ENCODE measurements around the gene ROR2. TPM values are rescaled to one million over a fixed set of nuclear protein-coding genes. Genes with fewer than 3 reads are reported as not detected.

ROR2 gene
- total and polyA plus RNA-seq, 2 of the 8 experiments (the other 6 are each of a cell fraction or from before 2014, with no cell fraction given): 2.7 to 4.3 TPM

DNA sequence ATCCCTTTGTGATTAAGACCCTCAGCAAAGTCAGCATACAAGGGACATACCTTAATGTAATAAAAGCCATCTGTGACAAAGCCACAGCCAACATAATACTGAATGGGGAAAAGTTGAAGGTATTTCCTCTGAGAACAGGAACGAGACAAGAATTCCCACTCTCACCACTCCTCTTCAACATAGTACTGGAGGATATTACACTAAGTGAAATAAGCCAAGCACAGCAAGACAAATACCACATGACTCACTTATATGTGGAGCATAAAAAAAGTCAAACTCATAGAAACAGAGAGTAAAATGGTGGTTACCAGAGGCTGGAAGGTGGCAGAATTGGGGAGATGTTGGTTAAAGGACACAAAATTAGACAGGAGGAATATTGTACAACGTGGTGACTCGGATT is 408.3 kb downstream of the ROR2 start:
- Histone ChIP-seq H3K27me3 (replicated peaks in 1 of 4; ENCODE audit: control insufficient read depth in 3 of 4, extremely low read depth in 1 of 4, insufficient read depth in 3 of 4, low read length in 3 of 4) (no peaks in the 10 kb centered on the region), H3K56ac (replicated peaks; ENCODE audit: insufficient read length, low read depth, low read length) (no peak overlapping the region), H2BK120ac (replicated peaks; ENCODE audit: low read depth, low read length) (no peak overlapping the region), H2BK20ac (ENCODE audit: low read length) (no peak overlapping the region), H4K8ac (ENCODE audit: extremely low read depth, insufficient read depth, low read length) (no peak overlapping the region), H4K91ac (replicated peaks; ENCODE audit: insufficient read length, low read length) (no peak overlapping the region), H3K23ac (ENCODE audit: insufficient read length) (no peak overlapping the region), H3K27ac (ENCODE audit: low read depth, low read length) (no peak overlapping the region), H2AFZ (ENCODE audit: low read length) (no peak overlapping the region), H3K4me2 (ENCODE audit: insufficient read depth in 1 of 2, low read depth in 2 of 2, low read length in 2 of 2) (no peak overlapping the region), H3K14ac (ENCODE audit: insufficient read length) (no peak overlapping the region), H3K36me3 (ENCODE audit: control insufficient read depth in 2 of 4, insufficient read depth in 4 of 4, low read length in 3 of 4) (no peaks in the 10 kb centered on the region), H3K18ac (ENCODE audit: extremely low read depth, low read length) (no peak overlapping the region), H2BK5ac (ENCODE audit: low read depth, low read length) (no peak overlapping the region), H4K20me1 (replicated peaks in 1 of 2; ENCODE audit: control insufficient read depth in 1 of 2, insufficient read depth in 2 of 2, low read length in 2 of 2) (no peaks in the 10 kb centered on the region), H3K79me2 (ENCODE audit: control insufficient read depth in 1 of 2, insufficient read depth in 2 of 2, low read length in 2 of 2) (no peaks in the 10 kb centered on the region), H3K9ac (replicated peaks in 1 of 4; ENCODE audit: extremely low read depth in 1 of 4, low read depth in 3 of 4, low read length in 3 of 4) (no peak overlapping the region), H3K79me1 (ENCODE audit: low read depth, low read length) (no peaks in the 10 kb centered on the region), H2AK5ac (ENCODE audit: low read depth, low read length) (no peak overlapping the region), H3K9me3 (ENCODE audit: insufficient read depth in 2 of 2, low read depth in 1 of 2, low read length in 1 of 2) (no peaks in the 10 kb centered on the region), H4K5ac (ENCODE audit: insufficient read length, low read depth, low read length) (no peak overlapping the region), H3K4me3 (ENCODE audit: extremely low read depth in 1 of 4, insufficient read depth in 2 of 4, low read depth in 3 of 4, low read length in 4 of 4) (no peak overlapping the region), H2BK12ac (ENCODE audit: low read depth, low read length) (no peak overlapping the region), H2BK15ac (ENCODE audit: low read length) (no peak overlapping the region), H3K4me1 (replicated peaks in 1 of 4; ENCODE audit: control insufficient read depth in 3 of 4, insufficient read depth in 4 of 4, low read length in 3 of 4) (no peaks in the 10 kb centered on the region), H3K23me2 (ENCODE audit: low read depth, low read length) (no peaks in the 10 kb centered on the region), H3K4ac (replicated peaks; ENCODE audit: insufficient read length, low read depth, low read length) (no peak overlapping the region)
- POLR2A ChIA-PET (ENCODE audit: partially characterized antibody): no interaction called here
- FAIRE-seq: no peak
- CTCF ChIA-PET (ENCODE audit: partially characterized antibody): no interaction called here
- WGBS, 2 experiments (ENCODE audit: extremely low coverage in 1 of 2, insufficient coverage in 1 of 2, insufficient read length in 1 of 2, insufficient replicate concordance in 2 of 2, low coverage in 1 of 2, low lambda C conversion rate in 2 of 2, missing lambda C conversion rate in 1 of 2): 88% methylated on average over 3 of the region's 3 CpGs; no CpG with 5 or more reads in 1 of the 2 experiments
- DNase-seq (ENCODE audit: low read depth in 1 of 2, low spot score in 2 of 2): no peak
- TF ChIP-seq RXRA (IDR thresholded peaks at IDR 0.05; ENCODE audit: insufficient read depth, low read depth, low read length) (no peak), GABPA (IDR thresholded peaks at IDR 0.05; ENCODE audit: borderline replicate concordance, insufficient read depth, low read length) (no peak), JUN (IDR thresholded peaks at IDR 0.05; ENCODE audit: low read depth, low read length) (no peak), RBBP5 (IDR thresholded peaks at IDR 0.05; ENCODE audit: borderline replicate concordance, low read depth, low read length) (no peak), JUND (IDR thresholded peaks at IDR 0.05; ENCODE audit: low read length) (no peak), KDM4A (IDR thresholded peaks at IDR 0.05; ENCODE audit: low read depth, low read length, severe bottlenecking) (no peak), SRF (IDR thresholded peaks at IDR 0.05; ENCODE audit: low read depth, low read length) (no peak), BCL11A (IDR thresholded peaks at IDR 0.05; ENCODE audit: low read depth in 2 of 2, low read length in 2 of 2) (no peak), POU5F1 (IDR thresholded peaks at IDR 0.05; ENCODE audit: low read depth, low read length) (no peak), TEAD4 (IDR thresholded peaks at IDR 0.05; ENCODE audit: low read depth, low read length) (no peak), RAD21 (IDR thresholded peaks at IDR 0.05 in 1 of 2, conservative IDR thresholded peaks at IDR 0.05 in 1 of 2; ENCODE audit: low read depth in 2 of 2, low read length in 2 of 2) (no peak), TAF7 (optimal IDR thresholded peaks at IDR 0.05; ENCODE audit: borderline replicate concordance, low read depth, low read length) (no peak)

Data from H1 (cell line).